Keratinocyte (primary cell): Measurements from ENCODE around the gene EHMT1. TPM values are rescaled to one million over a fixed set of nuclear protein-coding genes. Genes with fewer than 3 reads are reported as not detected.

Source experiments
- DNase-seq: peaks from one replicate; pipeline ENCODE4 v3.0.0-alpha.2; 2011; ENCODE audit warnings: low read depth, missing footprints, low spot score
- FAIRE-seq: peaks from 2 replicates; lab custom pipeline; 2011; peaks lifted over from hg19 to GRCh38; lab: Jason Lieb, UNC
- H2AFZ ChIP-seq: 2 replicates; pipeline ENCODE4 v1.6.0; 2012; ENCODE audit warnings: low read length, control low read depth, inconsistent platforms; ENCODE audit not compliant: control insufficient read depth
- H3K27ac ChIP-seq: 2 replicates; pipeline ENCODE4 v1.5.1; 2011; ENCODE audit warnings: low read length; ENCODE audit not compliant: control insufficient read depth, insufficient read depth
- H3K27me3 ChIP-seq: 3 replicates; pipeline ENCODE4 v1.6.0; 2011; ENCODE audit warnings: low read length; ENCODE audit not compliant: control insufficient read depth, insufficient read depth; ENCODE audit errors: extremely low read depth
- H3K36me3 ChIP-seq, 2 experiments: 2 replicates in 1 of 2; 3 replicates in 1 of 2; pipeline ENCODE4 v1.5.1; 2011; ENCODE audit warnings: low read length in 2 of 2, mild to moderate bottlenecking in 1 of 2; ENCODE audit not compliant: control insufficient read depth in 2 of 2, insufficient read depth in 2 of 2; ENCODE audit errors: extremely low read depth in 1 of 2
- H3K4me1 ChIP-seq: 3 replicates; pipeline ENCODE4 v1.5.1; 2011; ENCODE audit warnings: low read length; ENCODE audit not compliant: control insufficient read depth, insufficient read depth; ENCODE audit errors: extremely low read depth
- H3K4me2 ChIP-seq: 3 replicates; pipeline ENCODE4 v1.6.0; 2011; ENCODE audit warnings: low read depth, low read length; ENCODE audit not compliant: control insufficient read depth, insufficient read depth; ENCODE audit errors: extremely low read depth
- H3K4me3 ChIP-seq, 3 experiments: fragments of 200-600 bp in 1 of 3; sonication (generic) in 1 of 3; 2 replicates in 2 of 3; 3 replicates in 1 of 3; pipeline ENCODE4 v1.5.1; 2011 to 2016; ENCODE audit warnings: low read length in 3 of 3, mild to moderate bottlenecking in 3 of 3, control low read depth in 2 of 3, inconsistent platforms in 1 of 3, low read depth in 1 of 3, mixed read lengths in 1 of 3, mixed run types in 1 of 3, moderate library complexity in 1 of 3; ENCODE audit not compliant: control insufficient read depth in 2 of 3, insufficient read depth in 2 of 3; ENCODE audit errors: extremely low read depth in 1 of 3
- H3K79me2 ChIP-seq: 2 replicates; pipeline ENCODE4 v1.6.0; 2012; ENCODE audit warnings: low read length; ENCODE audit not compliant: control insufficient read depth, insufficient read depth
- H3K9ac ChIP-seq: 3 replicates; pipeline ENCODE4 v1.6.0; 2011; ENCODE audit warnings: low read length; ENCODE audit not compliant: control insufficient read depth, insufficient read depth; ENCODE audit errors: extremely low read depth
- H3K9me1 ChIP-seq: 3 replicates; pipeline ENCODE4 v1.6.0; 2011; ENCODE audit warnings: low read length; ENCODE audit not compliant: control insufficient read depth, insufficient read depth; ENCODE audit errors: extremely low read depth
- H3K9me3 ChIP-seq: 2 replicates; pipeline ENCODE4 v1.5.1; 2012; ENCODE audit warnings: low read depth, low read length; ENCODE audit not compliant: control insufficient read depth
- H4K20me1 ChIP-seq: 3 replicates; pipeline ENCODE4 v1.6.0; 2011; ENCODE audit warnings: low read length; ENCODE audit not compliant: control insufficient read depth, insufficient read depth; ENCODE audit errors: extremely low read depth
- CTCF ChIP-seq, 3 experiments: IDR thresholded peaks in 1 of 3; conservative IDR thresholded peaks in 1 of 3; optimal IDR thresholded peaks in 1 of 3; 2 replicates in 2 of 3; 3 replicates in 1 of 3; pipeline versions ENCODE3 to v1.5.1; 2011; ENCODE audit warnings: low read length in 3 of 3, mild to moderate bottlenecking in 3 of 3, moderate library complexity in 2 of 3, control low read depth in 1 of 3, inconsistent platforms in 1 of 3; ENCODE audit not compliant: insufficient read depth in 2 of 3; ENCODE audit errors: extremely low read depth in 1 of 3
- EZH2 ChIP-seq: IDR thresholded peaks from one replicate; pipeline ENCODE4 v1.6.1; 2012; ENCODE audit warnings: inconsistent platforms, mild to moderate bottlenecking, low read length, moderate library complexity
- dilution Hi-C: fragments of 300-500 bp; cut with MboI; formaldehyde crosslinking; loops from one replicate; pipeline ENCODE4 v1.7.0; 2020; ENCODE audit warnings: low sequenced_read_pairs; ENCODE audit not compliant: extremely low pct_ligation_motif_present
- polyA plus RNA-seq, 5 experiments: library from polyadenylated mRNA; depleted of rRNA in 3 of 5; stranded (reverse) in 3 of 5; stranded (forward) in 1 of 5; unstranded in 1 of 5; fragments of >200 nt; gene quantifications; 1 replicate in 1 of 5; 2 replicates in 3 of 5; 3 replicates in 1 of 5; pipeline versions ENCODE4 v1.2.1 to v1.2.3, GENCODE V29; 2011 to 2012; ENCODE audit warnings: missing spikeins in 2 of 5, low read depth in 1 of 5, low replicate concordance in 1 of 5

Gene EHMT1
- polyA plus RNA-seq, 1 donor (not counting 4 experiments of a cell fraction or from before 2014, with no cell fraction given): 25.9 TPM

GRCh38 chr9:137802021-137802420 lies 183.2 kb downstream of the EHMT1 start:
- Histone ChIP-seq H3K9me1 (no peaks in the 10 kb centered on the region), H4K20me1 (no peaks in the 10 kb centered on the region), H2AFZ (no peak overlapping the region), H3K27ac (no peak overlapping the region), H3K4me3 (no peak overlapping the region), H3K36me3 (peaks cover 23 to 31% of the 10 kb centered on the region in 2 experiments), H3K9ac (no peak overlapping the region), H3K4me2 (no peak overlapping the region), H3K79me2 (no peaks in the 10 kb centered on the region), H3K9me3 (no peaks in the 10 kb centered on the region), H3K27me3 (no peaks in the 10 kb centered on the region), H3K4me1 (no peaks in the 10 kb centered on the region)
- DNase-seq (no peak), FAIRE-seq (no peak)
- TF ChIP-seq CTCF (optimal IDR thresholded peaks at IDR 0.05 in 1 of 3, IDR thresholded peaks at IDR 0.05 in 1 of 3, conservative IDR thresholded peaks at IDR 0.05 in 1 of 3; ENCODE audit: extremely low read depth in 1 of 3, insufficient read depth in 2 of 3, low read length in 3 of 3) (no peak), EZH2 (no peak)
- dilution Hi-C loops: no loop called here

DNA sequence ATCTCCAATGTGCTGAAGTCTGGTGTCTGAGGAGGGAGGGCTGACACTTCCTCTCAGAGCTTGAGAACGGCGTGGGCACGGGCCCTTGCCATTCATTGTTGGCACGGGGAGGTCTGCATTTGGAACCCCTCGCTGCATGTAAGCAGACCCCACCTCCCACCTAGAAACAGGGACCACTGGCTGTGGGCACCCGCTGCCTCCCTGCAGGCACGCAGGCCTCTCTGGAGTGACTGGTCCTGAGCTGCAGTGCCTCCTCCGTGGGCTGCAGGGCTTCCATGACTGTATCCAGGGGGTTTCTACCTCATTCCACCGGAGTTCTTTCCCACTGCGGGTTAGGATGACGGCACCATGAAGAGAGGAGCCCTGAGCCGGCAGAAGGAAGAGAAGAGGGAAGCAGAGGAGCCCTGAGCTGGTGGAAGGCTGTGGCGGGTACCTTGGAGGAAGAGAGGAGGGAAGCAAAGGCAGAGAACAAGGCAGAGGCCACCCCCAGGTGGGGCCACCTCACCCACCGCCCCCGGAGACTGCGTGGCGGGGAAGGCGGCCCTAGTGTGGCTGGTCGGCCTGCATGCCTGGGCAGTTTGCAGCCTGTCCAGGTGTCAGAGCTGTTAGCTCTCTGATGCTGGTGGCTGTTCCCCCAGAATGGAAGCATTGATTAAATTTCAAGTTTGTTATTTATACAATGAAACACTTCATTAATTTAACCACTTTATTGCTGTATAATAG lies 183.9 kb downstream of the EHMT1 start:
- no peak for FAIRE-seq
- Histone ChIP-seq H3K9me1 (no peaks in the 10 kb centered on the region), H3K4me3 (no peak overlapping the region), H3K27ac (no peak overlapping the region), H3K27me3 (no peaks in the 10 kb centered on the region), H3K4me2 (no peak overlapping the region), H3K4me1 (no peaks in the 10 kb centered on the region), H2AFZ (no peak overlapping the region), H3K36me3 (peaks cover 18 to 29% of the 10 kb centered on the region in 2 experiments), H4K20me1 (no peaks in the 10 kb centered on the region), H3K79me2 (no peaks in the 10 kb centered on the region), H3K9me3 (no peaks in the 10 kb centered on the region), H3K9ac (no peak overlapping the region)
- DNase-seq: no peak
- dilution Hi-C loops: no loop called here
- TF ChIP-seq CTCF (optimal IDR thresholded peaks at IDR 0.05 in 1 of 3, IDR thresholded peaks at IDR 0.05 in 1 of 3, conservative IDR thresholded peaks at IDR 0.05 in 1 of 3; ENCODE audit: extremely low read depth in 1 of 3, insufficient read depth in 2 of 3, low read length in 3 of 3) (no peak), EZH2 (no peak)
